H1 (cell line): ENCODE results near the gene CPLANE1. TPM values are rescaled to one million over a fixed set of nuclear protein-coding genes. Genes with fewer than 3 reads are reported as not detected.

ENCODE experiments used
- CTCF ChIA-PET: fragments of 300-600 bp; sonication (Branson Sonifier 250); formaldehyde crosslinking; loops from one replicate; lab custom pipeline; 2021; ENCODE audit not compliant: partially characterized antibody; lab: Charles Lee
- POLR2A ChIA-PET: fragments of 300-600 bp; sonication (Branson Sonifier 250); formaldehyde crosslinking; loops from one replicate; lab custom pipeline; 2021; ENCODE audit warnings: inconsistent platforms; ENCODE audit not compliant: partially characterized antibody; lab: Charles Lee
- DNase-seq, 2 experiments: peaks; one replicate each; pipeline versions ENCODE4 v3.0.0 to v3.0.0-alpha.2; 2010 to 2022; ENCODE audit warnings: low spot score in 2 of 2, low read depth in 1 of 2, mixed read lengths in 1 of 2
- FAIRE-seq: peaks from 2 replicates; lab custom pipeline; 2011; peaks lifted over from hg19 to GRCh38; lab: Jason Lieb, UNC
- H2AFZ ChIP-seq: 2 replicates; pipeline ENCODE4 v1.8.1; 2012; ENCODE audit warnings: low read length, inconsistent platforms
- H2AK5ac ChIP-seq: 2 replicates; pipeline ENCODE4 v1.6.1; 2013; ENCODE audit warnings: low read depth, low read length
- H2BK120ac ChIP-seq: replicated peaks from 2 replicates; pipeline ENCODE3; 2013; ENCODE audit warnings: low read depth, low read length, inconsistent platforms
- H2BK12ac ChIP-seq: 2 replicates; pipeline ENCODE4 v1.6.1; 2013; ENCODE audit warnings: low read depth, low read length
- H2BK15ac ChIP-seq: 2 replicates; pipeline ENCODE4 v1.6.1; 2013; ENCODE audit warnings: low read length
- H2BK20ac ChIP-seq: 2 replicates; pipeline ENCODE4 v1.6.1; 2013; ENCODE audit warnings: low read length
- H2BK5ac ChIP-seq: 2 replicates; pipeline ENCODE4 v1.6.1; 2013; ENCODE audit warnings: low read depth, low read length
- H3K14ac ChIP-seq: 2 replicates; pipeline ENCODE4 v1.6.1; 2013; ENCODE audit warnings: inconsistent platforms; ENCODE audit not compliant: insufficient read length
- H3K18ac ChIP-seq: 2 replicates; pipeline ENCODE4 v1.6.1; 2013; ENCODE audit warnings: low read length; ENCODE audit errors: extremely low read depth
- H3K23ac ChIP-seq: 2 replicates; pipeline ENCODE4 v1.6.1; 2013; ENCODE audit warnings: inconsistent platforms; ENCODE audit not compliant: insufficient read length
- H3K23me2 ChIP-seq: 2 replicates; pipeline ENCODE4 v1.6.1; 2013; ENCODE audit warnings: low read depth, low read length
- H3K27ac ChIP-seq: 2 replicates; pipeline ENCODE4 v1.6.1; 2011; ENCODE audit warnings: low read depth, low read length, inconsistent platforms
- H3K27me3 ChIP-seq, 4 experiments: replicated peaks in 1 of 4; 1 replicate in 1 of 4; 2 replicates in 3 of 4; pipeline versions ENCODE4 v1.6.1 to v1.8.1; 2011 to 2013; ENCODE audit warnings: low read length in 3 of 4, mild to moderate bottlenecking in 3 of 4, inconsistent platforms in 2 of 4, mixed read lengths in 2 of 4, moderate library complexity in 1 of 4; ENCODE audit not compliant: control insufficient read depth in 3 of 4, insufficient read depth in 3 of 4; ENCODE audit errors: extremely low read depth in 1 of 4
- H3K36me3 ChIP-seq, 4 experiments: 2 replicates each; pipeline versions ENCODE4 v1.6.1 to v1.8.1; 2011 to 2013; ENCODE audit warnings: mild to moderate bottlenecking in 4 of 4, low read length in 3 of 4, moderate library complexity in 2 of 4, control low read depth in 1 of 4, inconsistent platforms in 1 of 4; ENCODE audit not compliant: insufficient read depth in 4 of 4, control insufficient read depth in 2 of 4
- H3K4ac ChIP-seq: replicated peaks from 2 replicates; pipeline ENCODE3; 2013; ENCODE audit warnings: low read length, low read depth, mixed read lengths, inconsistent platforms; ENCODE audit not compliant: insufficient read length
- H3K4me1 ChIP-seq, 4 experiments: replicated peaks in 1 of 4; 1 replicate in 1 of 4; 2 replicates in 3 of 4; pipeline versions ENCODE4 v1.6.1 to v1.8.1; 2011 to 2013; ENCODE audit warnings: low read length in 3 of 4, inconsistent platforms in 2 of 4, mixed read lengths in 1 of 4; ENCODE audit not compliant: insufficient read depth in 4 of 4, control insufficient read depth in 3 of 4
- H3K4me2 ChIP-seq, 2 experiments: 2 replicates each; pipeline versions ENCODE4 v1.6.1 to v1.8.1; 2011 to 2013; ENCODE audit warnings: low read depth in 2 of 2, low read length in 2 of 2, control low read depth in 1 of 2, inconsistent platforms in 1 of 2, mild to moderate bottlenecking in 1 of 2; ENCODE audit not compliant: insufficient read depth in 1 of 2
- H3K4me3 ChIP-seq, 4 experiments: fragments of 200-600, 300-600 bp in 1 of 4; sonication (generic), shearing (Covaris generic), sonication (Bioruptor Twin) in 1 of 4; 2 replicates each; pipeline versions ENCODE4 v1.5.1 to v1.8.1; 2011 to 2016; ENCODE audit warnings: low read length in 4 of 4, low read depth in 3 of 4, control low read depth in 2 of 4, inconsistent platforms in 2 of 4, mild to moderate bottlenecking in 2 of 4, mixed read lengths in 1 of 4, moderate library complexity in 1 of 4; ENCODE audit not compliant: insufficient read depth in 2 of 4; ENCODE audit errors: extremely low read depth in 1 of 4
- H3K56ac ChIP-seq: replicated peaks from 2 replicates; pipeline ENCODE3; 2013; ENCODE audit warnings: low read depth, mild to moderate bottlenecking, mixed read lengths, low read length, inconsistent platforms; ENCODE audit not compliant: insufficient read length
- H3K79me1 ChIP-seq: 2 replicates; pipeline ENCODE4 v1.6.1; 2013; ENCODE audit warnings: low read depth, low read length, control low read depth
- H3K79me2 ChIP-seq, 2 experiments: 2 replicates each; pipeline versions ENCODE4 v1.6.1 to v1.8.1; 2012 to 2013; ENCODE audit warnings: low read length in 2 of 2, mild to moderate bottlenecking in 2 of 2, inconsistent platforms in 1 of 2; ENCODE audit not compliant: insufficient read depth in 2 of 2, control insufficient read depth in 1 of 2
- H3K9ac ChIP-seq, 4 experiments: replicated peaks in 1 of 4; 1 replicate in 1 of 4; 2 replicates in 3 of 4; pipeline versions ENCODE4 v1.6.1 to v1.8.1; 2011 to 2013; ENCODE audit warnings: low read depth in 3 of 4, low read length in 3 of 4, control low read depth in 2 of 4, mild to moderate bottlenecking in 2 of 4, moderate library complexity in 2 of 4, inconsistent platforms in 1 of 4; ENCODE audit errors: extremely low read depth in 1 of 4
- H3K9me3 ChIP-seq, 2 experiments: 2 replicates each; pipeline versions ENCODE4 v1.6.1 to v1.8.1; 2012 to 2013; ENCODE audit warnings: mild to moderate bottlenecking in 2 of 2, moderate library complexity in 2 of 2, control low read depth in 1 of 2, inconsistent platforms in 1 of 2, low read depth in 1 of 2, low read length in 1 of 2, mixed read lengths in 1 of 2; ENCODE audit not compliant: insufficient read depth in 2 of 2
- H4K20me1 ChIP-seq, 2 experiments: replicated peaks in 1 of 2; 2 replicates each; pipeline versions ENCODE3 to v1.8.1; 2011 to 2013; ENCODE audit warnings: inconsistent platforms in 2 of 2, low read length in 2 of 2, mild to moderate bottlenecking in 1 of 2; ENCODE audit not compliant: insufficient read depth in 2 of 2, control insufficient read depth in 1 of 2
- H4K5ac ChIP-seq: 2 replicates; pipeline ENCODE4 v1.6.1; 2013; ENCODE audit warnings: low read length, low read depth, mixed read lengths, inconsistent platforms; ENCODE audit not compliant: insufficient read length
- H4K8ac ChIP-seq: 2 replicates; pipeline ENCODE4 v1.8.0; 2013; ENCODE audit warnings: mild to moderate bottlenecking, moderate library complexity, low read length, inconsistent platforms; ENCODE audit not compliant: insufficient read depth; ENCODE audit errors: extremely low read depth
- H4K91ac ChIP-seq: replicated peaks from 2 replicates; pipeline ENCODE3; 2013; ENCODE audit warnings: low read length, mixed read lengths, inconsistent platforms; ENCODE audit not compliant: insufficient read length
- ATF2 ChIP-seq: IDR thresholded peaks from 2 replicates; pipeline ENCODE4 v1.6.1; 2012; ENCODE audit warnings: low read length, inconsistent platforms
- CTCF ChIP-seq, 3 experiments: IDR thresholded peaks; 1 replicate in 2 of 3; 2 replicates in 1 of 3; pipeline versions ENCODE4 v1.5.1 to v1.6.1; 2011; ENCODE audit warnings: low read length in 3 of 3, mild to moderate bottlenecking in 3 of 3, inconsistent platforms in 2 of 3, low read depth in 1 of 3, moderate library complexity in 1 of 3; ENCODE audit not compliant: insufficient read depth in 1 of 3; ENCODE audit errors: control extremely low read depth in 1 of 3
- KDM1A ChIP-seq: fragments of 200-600, 300-600 bp; sonication (generic); IDR thresholded peaks from 2 replicates; pipeline ENCODE4 v1.7.1; 2016; ENCODE audit warnings: mild to moderate bottlenecking, low read length, borderline replicate concordance
- KDM4A ChIP-seq: IDR thresholded peaks from one replicate; pipeline ENCODE4 v1.7.1; 2012; ENCODE audit warnings: low read depth, mild to moderate bottlenecking, moderate library complexity, low read length, inconsistent platforms; ENCODE audit not compliant: severe bottlenecking
- NANOG ChIP-seq: IDR thresholded peaks from 2 replicates; pipeline ENCODE4 v1.6.1; 2011; ENCODE audit warnings: low read length, low read depth, mild to moderate bottlenecking, inconsistent platforms; ENCODE audit not compliant: insufficient read depth, poor library complexity, severe bottlenecking
- PHF8 ChIP-seq: fragments of 200-600 bp; sonication (generic); conservative IDR thresholded peaks from 2 replicates; pipeline ENCODE4 v1.7.1; 2012; ENCODE audit warnings: low read depth, mild to moderate bottlenecking, inconsistent platforms, low read length, moderate library complexity
- RFX5 ChIP-seq: IDR thresholded peaks from 2 replicates; pipeline ENCODE4 v1.6.1; 2011; ENCODE audit warnings: low read depth, low read length, improper control_type of control experiment, borderline replicate concordance
- SIX5 ChIP-seq: IDR thresholded peaks from 2 replicates; pipeline ENCODE4 v1.6.1; 2011; ENCODE audit warnings: mild to moderate bottlenecking, low read depth, low read length
- SRF ChIP-seq: IDR thresholded peaks from 2 replicates; pipeline ENCODE4 v1.6.1; 2011; ENCODE audit warnings: mild to moderate bottlenecking, low read depth, low read length, moderate library complexity
- TCF12 ChIP-seq: IDR thresholded peaks from 2 replicates; pipeline ENCODE4 v1.6.1; 2011; ENCODE audit warnings: low read depth, mild to moderate bottlenecking, low read length
- WGBS, 2 experiments: shearing (Covaris generic) in 1 of 2; methylation state at CpG; one replicate each; pipeline versions ENCODE4 v1.1.6 to v1.1.7; 2013 to 2015; ENCODE audit warnings: low lambda C conversion rate in 2 of 2, mixed read lengths in 2 of 2, inconsistent platforms in 1 of 2, low coverage in 1 of 2, missing lambda C conversion rate in 1 of 2; ENCODE audit not compliant: insufficient replicate concordance in 2 of 2, insufficient coverage in 1 of 2, insufficient read length in 1 of 2; ENCODE audit errors: extremely low coverage in 1 of 2, missing lambda C conversion rate in 1 of 2; 5-methylcytosine and 5-hydroxymethylcytosine counted together
- polyA plus RNA-seq, 7 experiments: library from polyadenylated mRNA; depleted of rRNA in 3 of 7; stranded (reverse) in 5 of 7; unstranded in 2 of 7; fragments of >200 nt in 5 of 7; fragments of 200-250 nt in 2 of 7; gene quantifications; 1 replicate in 5 of 7; 2 replicates in 1 of 7; 4 replicates in 1 of 7; pipeline versions ENCODE4 v1.2.1 to v1.2.3, GENCODE V29; 2011 to 2013; ENCODE audit warnings: missing spikeins in 2 of 7, mixed read lengths in 2 of 7
- total RNA-seq: library from RNA; stranded (reverse); fragmentation: NEBNext Ultra II Directional; extraction: Animal tissue kit (Norgen Biotek cat#: 25700); gene quantifications from 2 replicates; pipeline ENCODE4 v1.2.1, GENCODE V29; 2021

Gene CPLANE1
- total and polyA plus RNA-seq, 2 of the 8 experiments (the other 6 are each of a cell fraction or from before 2014, with no cell fraction given): 2.2 to 8.8 TPM

GRCh38 chr5:37090781-37091180, 158.4 kb downstream of the CPLANE1 start:
- no peak for FAIRE-seq
- TF ChIP-seq SRF (no peak), SIX5 (no peak), KDM1A (no peak), ATF2 (no peak), TCF12 (no peak), CTCF (IDR thresholded peaks at IDR 0.05; ENCODE audit: control extremely low read depth in 1 of 3, insufficient read depth in 1 of 3, low read depth in 1 of 3, low read length in 3 of 3) (no peak), NANOG (no peak), KDM4A (no peak), RFX5 (no peak), PHF8 (no peak)

More at GRCh38 chr5:37090781-37091180, 158.4 kb downstream of the CPLANE1 start:
- Histone ChIP-seq H2BK5ac (no peak overlapping the region), H3K36me3 (no peaks in the 10 kb centered on the region), H4K5ac (no peak overlapping the region), H3K27me3 (peaks cover 10 to 19% (median 15%) of the 10 kb centered on the region in 4 experiments; a peak in 6 of 7 replicates), H4K8ac (no peak overlapping the region), H3K4me3 (no peak overlapping the region), H3K18ac (no peak overlapping the region), H2BK12ac (no peak overlapping the region), H3K14ac (no peak overlapping the region), H2BK15ac (no peak overlapping the region), H3K23me2 (no peaks in the 10 kb centered on the region), H4K20me1 (no peaks in the 10 kb centered on the region), H3K79me1 (no peaks in the 10 kb centered on the region), H3K27ac (no peak overlapping the region), H2BK120ac (no peak overlapping the region), H3K56ac (no peak overlapping the region), H3K79me2 (no peaks in the 10 kb centered on the region), H3K23ac (no peak overlapping the region), H3K4ac (no peak overlapping the region), H3K9ac (no peak overlapping the region), H3K9me3 (no peaks in the 10 kb centered on the region), H3K4me2 (no peak overlapping the region), H2BK20ac (no peak overlapping the region), H2AK5ac (no peak overlapping the region), H3K4me1 (peaks cover 0 to 10% (median 2%) of the 10 kb centered on the region in 4 experiments; a peak in 4 of 7 replicates), H2AFZ (no peak overlapping the region), H4K91ac (no peak overlapping the region)
- no peak for DNase-seq
- POLR2A ChIA-PET: no interaction called here
- CTCF ChIA-PET: interaction anchor here (0.6 kb wide), 1 partner anchor 12 kb away, joined by 3 read pairs; no protein-coding TSS in a partner anchor
- 84% methylated on average over 2 of the region's 2 CpGs; no CpG with 5 or more reads in 1 of the 2 experiments for WGBS, 2 experiments
